DMS79 (cell line): ENCODE measurements around the gene SCFD1.
"Not testable (repeated sequence)": the region's sequence is repeated elsewhere in the genome, so short reads cannot be mapped to it uniquely, and the experiment has no call there.

Experiments
- DNase-seq: peaks from one replicate; lab custom pipeline; 2025; lab: John Stamatoyannopoulos, UW

SCFD1 gene

GRCh38 chr14:30621940-30622830 lies at the start of gene SCFD1:
TSS of gene SCFD1 (plus strand) at chr14:30622319. CDS start at chr14:30622339, 20 bp downstream.
- peak; percentile 95 for DNase-seq

GRCh38 chr14:30572771-30573170 lies 49.3 kb upstream of the SCFD1 start:
- DNase-seq = no peak

- DNase-seq = no peak
Measured at GRCh38 chr14:30573226-30573814, 48.8 kb upstream of the SCFD1 start.

GRCh38 chr14:30573966-30574365 lies 48.2 kb upstream of the SCFD1 start:
- DNase-seq = no peak

GRCh38 chr14:30574777-30575176 lies 47.3 kb upstream of the SCFD1 start:
- DNase-seq = not testable (repeated sequence)

- DNase-seq = not testable (repeated sequence)
Measured at GRCh38 chr14:30576333-30576732, 45.8 kb upstream of the SCFD1 start.

GRCh38 chr14:30580616-30581282 lies 41.4 kb upstream of the SCFD1 start:
- no peak for DNase-seq

GRCh38 chr14:30581283-30581625 lies 40.9 kb upstream of the SCFD1 start:
- DNase-seq = no peak

- DNase-seq = no peak
Measured at GRCh38 chr14:30582376-30582775, 39.7 kb upstream of the SCFD1 start.

- no peak for DNase-seq
Measured at GRCh38 chr14:30584058-30584630, 38.0 kb upstream of the SCFD1 start.

GRCh38 chr14:30585204-30585603 lies 36.9 kb upstream of the SCFD1 start:
- no peak for DNase-seq

- no peak for DNase-seq
Measured at GRCh38 chr14:30587141-30587540, 35.0 kb upstream of the SCFD1 start.

GRCh38 chr14:30588873-30589272 lies 33.2 kb upstream of the SCFD1 start:
- no peak for DNase-seq

GRCh38 chr14:30596935-30597334 lies 25.2 kb upstream of the SCFD1 start:
- no peak for DNase-seq

GRCh38 chr14:30597504-30597903 lies 24.6 kb upstream of the SCFD1 start:
- no peak for DNase-seq

GRCh38 chr14:30600922-30601918 lies 20.9 kb upstream of the SCFD1 start:
- DNase-seq = no peak

GRCh38 chr14:30603402-30603801 lies 18.7 kb upstream of the SCFD1 start:
- no peak for DNase-seq

GRCh38 chr14:30604696-30605095 lies 17.4 kb upstream of the SCFD1 start:
- DNase-seq = not testable (repeated sequence)

- DNase-seq = no peak
Measured at GRCh38 chr14:30607156-30607780, 14.9 kb upstream of the SCFD1 start.

GRCh38 chr14:30608533-30609006 lies 13.5 kb upstream of the SCFD1 start:
- DNase-seq = no peak
